Neural progenitor cell (in vitro differentiated cells): ENCODE data around the gene PYCR2.

Experiments
- CTCF ChIP-seq: fragments of 200-600 bp; sonication (generic); IDR thresholded peaks from 2 replicates; pipeline ENCODE4 v1.5.1; 2017; ENCODE audit warnings: antibody characterized with exemption, mild to moderate bottlenecking
- EZH2phosphoT487 ChIP-seq: fragments of 200-600 bp; sonication (generic); IDR thresholded peaks from 2 replicates; pipeline ENCODE4 v1.6.1; 2017; ENCODE audit warnings: antibody characterized with exemption

- TF ChIP-seq CTCF, result no peak
- TF ChIP-seq EZH2phosphoT487, result no peak
These were observed 41.2 kb upstream of the PYCR2 start for GRCh38 chr1:225965231-225965630.
